ENCODE measurements around the gene IRS4. TPM values are rescaled to one million over a fixed set of nuclear protein-coding genes. Genes with fewer than 3 reads are reported as not detected.

IRS4 gene
- total RNA-seq, 4 donors from 2014 or later, result 0.23 to 2.0 (median 1.3) TPM

DNA sequence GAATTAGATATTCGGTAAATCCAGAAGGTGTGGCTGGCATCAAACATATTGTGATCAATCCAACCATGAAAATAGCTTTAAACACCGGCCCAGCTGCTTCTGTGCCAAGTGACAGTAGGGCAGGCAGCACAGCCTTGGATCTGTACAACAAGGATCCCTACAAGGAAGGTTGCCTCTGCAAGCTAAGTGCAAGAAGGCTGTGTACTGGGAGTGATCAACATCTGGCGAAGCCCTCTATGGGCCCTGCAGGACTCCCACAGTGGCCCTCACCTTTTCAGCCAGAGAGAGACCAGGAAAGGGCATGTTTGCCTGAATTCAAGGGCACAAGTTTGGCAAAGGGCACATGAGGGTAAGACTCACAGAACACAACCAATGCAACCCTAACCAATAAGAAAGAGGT, 9.6 kb downstream of the IRS4 start:
- Histone ChIP-seq H3K27ac (no peak overlapping the region), H3K4me1 (no peaks in the 10 kb centered on the region), H3K27me3 (peaks cover 10% of the 10 kb centered on the region), H3K4me3 (no peak overlapping the region), H3K36me3 (no peaks in the 10 kb centered on the region), H3K9me3 (no peaks in the 10 kb centered on the region)
- TF ChIP-seq POLR2A (IDR thresholded peaks at IDR 0.05) (no peak), EP300 (IDR thresholded peaks at IDR 0.05) (no peak), POLR2AphosphoS5 (IDR thresholded peaks at IDR 0.05) (no peak), CTCF (IDR thresholded peaks at IDR 0.05) (no peak)
- WGBS, result 76% methylated on average over 3 of the region's 3 CpGs
- no peak for DNase-seq (ENCODE audit: low spot score in 2 of 2)

GRCh38 chrX:108722561-108722960, 13.8 kb downstream of the IRS4 start:
- Histone ChIP-seq H3K27me3 (no peaks in the 10 kb centered on the region), H3K4me3 (no peak overlapping the region), H3K4me1 (no peaks in the 10 kb centered on the region), H3K9me3 (no peaks in the 10 kb centered on the region), H3K27ac (no peak overlapping the region), H3K36me3 (no peaks in the 10 kb centered on the region)
- TF ChIP-seq EP300 (IDR thresholded peaks at IDR 0.05) (no peak), POLR2AphosphoS5 (IDR thresholded peaks at IDR 0.05) (no peak), POLR2A (IDR thresholded peaks at IDR 0.05) (no peak), CTCF (IDR thresholded peaks at IDR 0.05) (no peak)
- no peak for DNase-seq (ENCODE audit: low spot score in 2 of 2)
- WGBS, result 47% methylated on average over 2 of the region's 2 CpGs

DNA sequence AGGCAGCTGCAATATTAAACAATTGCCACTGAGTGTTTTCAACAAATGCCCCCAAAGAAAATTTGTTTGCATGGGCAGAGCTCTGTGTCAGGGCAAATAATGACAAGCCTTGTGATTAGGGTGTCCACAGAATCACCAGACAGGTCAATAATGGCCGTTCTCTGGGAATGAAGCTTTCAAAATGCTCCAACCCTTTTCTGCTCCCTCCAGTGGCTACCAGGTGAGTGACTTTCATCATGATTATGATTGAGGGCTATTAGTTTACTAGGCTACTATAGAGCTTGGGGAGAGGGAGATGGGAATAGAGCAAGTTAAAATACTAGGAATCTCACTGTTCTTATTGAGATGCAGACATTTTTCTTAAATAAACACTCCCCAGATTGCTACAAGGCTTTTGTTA, 23.5 kb downstream of the IRS4 start:
- H3K27ac ChIP-seq, result no peak overlapping the region
- TF ChIP-seq POLR2A (IDR thresholded peaks at IDR 0.05) (no peak), CTCF (IDR thresholded peaks at IDR 0.05) (no peak), POLR2AphosphoS5 (IDR thresholded peaks at IDR 0.05) (no peak), EP300 (IDR thresholded peaks at IDR 0.05) (no peak)
- no peak for DNase-seq (ENCODE audit: low spot score in 2 of 2)
- no peaks in the 10 kb centered on the region for H3K9me3 ChIP-seq
- 79% methylated on average over 1 of the region's 1 CpG for WGBS
- H3K36me3 ChIP-seq, result no peaks in the 10 kb centered on the region
- no peaks in the 10 kb centered on the region for H3K27me3 ChIP-seq
- H3K4me3 ChIP-seq, result no peak overlapping the region
- H3K4me1 ChIP-seq, result no peaks in the 10 kb centered on the region

GRCh38 chrX:108704839-108705238, 31.5 kb downstream of the IRS4 start:
- Histone ChIP-seq H3K36me3 (no peaks in the 10 kb centered on the region), H3K27me3 (no peaks in the 10 kb centered on the region), H3K27ac (no peak overlapping the region), H3K9me3 (no peaks in the 10 kb centered on the region), H3K4me3 (no peak overlapping the region), H3K4me1 (no peaks in the 10 kb centered on the region)
- DNase-seq (ENCODE audit: low spot score in 2 of 2), result no peak
- TF ChIP-seq POLR2AphosphoS5 (IDR thresholded peaks at IDR 0.05) (no peak), POLR2A (IDR thresholded peaks at IDR 0.05) (no peak), CTCF (IDR thresholded peaks at IDR 0.05) (no peak), EP300 (IDR thresholded peaks at IDR 0.05) (no peak)
- WGBS, result 54% methylated on average over 2 of the region's 2 CpGs

DNA sequence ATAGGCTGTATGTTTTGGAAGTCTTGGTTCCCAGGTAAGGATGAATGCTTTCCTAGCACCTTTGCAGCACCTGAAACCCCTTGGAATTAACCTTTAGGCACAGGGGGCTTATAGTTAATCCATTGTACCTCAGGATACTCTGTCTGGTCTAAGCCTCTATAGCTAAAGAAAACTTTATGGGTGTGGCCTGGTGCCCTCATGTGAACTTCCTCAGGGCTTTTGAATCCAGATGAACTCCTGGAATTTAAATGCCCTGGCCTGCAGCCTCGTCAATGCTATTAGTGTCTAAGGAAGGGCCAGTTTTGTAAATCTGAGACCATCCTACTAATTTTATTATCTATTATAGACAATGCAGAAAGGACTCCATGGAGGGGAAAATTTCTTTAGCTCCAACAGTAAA, 33.8 kb downstream of the IRS4 start:
- DNase-seq (ENCODE audit: low spot score in 2 of 2), result no peak
- 0% methylated on average over 1 of the region's 1 CpG for WGBS
- no peak for TF ChIP-seq CTCF (IDR thresholded peaks at IDR 0.05)
- TF ChIP-seq POLR2AphosphoS5 (IDR thresholded peaks at IDR 0.05), result no peak
- no peak for TF ChIP-seq EP300 (IDR thresholded peaks at IDR 0.05)
- no peak for TF ChIP-seq POLR2A (IDR thresholded peaks at IDR 0.05)

More for the DNA sequence above, 33.8 kb downstream of the IRS4 start:
- Histone ChIP-seq H3K4me3 (no peak overlapping the region), H3K4me1 (no peaks in the 10 kb centered on the region), H3K36me3 (no peaks in the 10 kb centered on the region), H3K9me3 (no peaks in the 10 kb centered on the region), H3K27me3 (no peaks in the 10 kb centered on the region), H3K27ac (no peak overlapping the region)
